B cell (primary cell): Measurements from ENCODE around the gene TNRC6A. TPM values are rescaled to one million over a fixed set of nuclear protein-coding genes. Genes with fewer than 3 reads are reported as not detected.

Source experiments
- ATAC-seq: fragments of 200-7000 bp; cut with Tn5 transposase; one replicate; pipeline ENCODE4 v1.10.0; 2021; ENCODE audit warnings: low read depth, mild to moderate bottlenecking, moderate number of reproducible peaks, moderate library complexity
- CTCF ChIA-PET: fragments of 350-600 bp; sonication (Branson Sonifier 250); formaldehyde crosslinking; loops from one replicate; lab custom pipeline; 2021; ENCODE audit warnings: antibody characterized with exemption, inconsistent platforms; lab: Charles Lee
- POLR2A ChIA-PET: fragments of 350-600 bp; sonication (Branson Sonifier 250); formaldehyde crosslinking; loops from one replicate; lab custom pipeline; 2021; ENCODE audit warnings: antibody characterized with exemption; lab: Charles Lee
- DNase-seq: peaks from one replicate; pipeline ENCODE4 v3.0.0; 2013
- H2AFZ ChIP-seq: 2 replicates; pipeline ENCODE4 v1.6.1; 2012; ENCODE audit warnings: mild to moderate bottlenecking, low read depth, low read length; ENCODE audit not compliant: insufficient read depth, poor library complexity, severe bottlenecking
- H3K27ac ChIP-seq, 2 donors: 1 replicate in 1 of 2; 2 replicates in 1 of 2; pipeline ENCODE4 v1.5.1; 2012 to 2013; ENCODE audit warnings: low read length in 2 of 2, mild to moderate bottlenecking in 2 of 2, moderate library complexity in 1 of 2
- H3K27me3 ChIP-seq, 4 experiments: fragments of 200-600 bp in 1 of 4; sonication (generic) in 1 of 4; replicated peaks in 1 of 4; 1 replicate in 2 of 4; 2 replicates in 2 of 4; pipeline versions ENCODE4 v1.6.1 to v1.7.0; 2013 to 2016; ENCODE audit warnings: low read length in 3 of 4, mild to moderate bottlenecking in 2 of 4, mixed read lengths in 1 of 4, moderate library complexity in 1 of 4; ENCODE audit not compliant: insufficient read depth in 4 of 4, control insufficient read depth in 3 of 4; ENCODE audit errors: control extremely low read depth in 1 of 4
- H3K36me3 ChIP-seq, 2 experiments: replicated peaks in 1 of 2; 1 replicate in 1 of 2; 2 replicates in 1 of 2; pipeline versions ENCODE4 v1.6.1 to v1.7.1; 2013; ENCODE audit warnings: low read length in 1 of 2; ENCODE audit not compliant: insufficient read depth in 2 of 2, control insufficient read depth in 1 of 2; ENCODE audit errors: control extremely low read depth in 1 of 2, extremely low read depth in 1 of 2
- H3K4me1 ChIP-seq, 2 donors: fragments of 200-600 bp in 1 of 2; sonication (generic) in 1 of 2; 1 replicate in 1 of 2; 2 replicates in 1 of 2; pipeline versions ENCODE4 v1.5.1 to v1.6.1; 2013 to 2017; ENCODE audit warnings: low read length in 2 of 2; ENCODE audit not compliant: control insufficient read depth in 2 of 2, insufficient read depth in 2 of 2
- H3K4me2 ChIP-seq: replicated peaks from 2 replicates; pipeline ENCODE3; 2012; ENCODE audit warnings: mild to moderate bottlenecking, low read depth, low read length; ENCODE audit not compliant: poor library complexity, severe bottlenecking
- H3K4me3 ChIP-seq, 5 experiments: fragments of 200-600 bp in 1 of 5; sonication (generic) in 1 of 5; 1 replicate in 3 of 5; 2 replicates in 2 of 5; pipeline versions ENCODE4 v1.5.1 to v1.7.0; 2011 to 2016; ENCODE audit warnings: low read length in 4 of 5, mild to moderate bottlenecking in 4 of 5, low read depth in 2 of 5, control low read depth in 1 of 5, moderate library complexity in 1 of 5; ENCODE audit not compliant: insufficient read depth in 1 of 5; ENCODE audit errors: control extremely low read depth in 1 of 5, extremely low read depth in 1 of 5
- H3K79me2 ChIP-seq: fragments of 200-600 bp; sonication (generic); one replicate; pipeline ENCODE4 v1.6.0; 2016; ENCODE audit warnings: low read length; ENCODE audit not compliant: control insufficient read depth, insufficient read depth
- H3K9ac ChIP-seq: fragments of 200-600 bp; sonication (generic); 2 replicates; pipeline ENCODE4 v1.6.1; 2017; ENCODE audit warnings: mild to moderate bottlenecking, low read length, moderate library complexity
- H3K9me3 ChIP-seq, 3 donors: one replicate each; pipeline versions ENCODE4 v1.6.1 to v1.7.1; 2013; ENCODE audit warnings: low read length in 2 of 3; ENCODE audit not compliant: control insufficient read depth in 2 of 3, insufficient read depth in 1 of 3; ENCODE audit errors: control extremely low read depth in 1 of 3
- H4K20me1 ChIP-seq: 2 replicates; pipeline ENCODE4 v1.6.0; 2012; ENCODE audit warnings: mild to moderate bottlenecking, low read length; ENCODE audit not compliant: insufficient read depth, control insufficient read depth, poor library complexity, severe bottlenecking
- H3K27ac Mint-ChIP-seq: one replicate; pipeline ENCODE4 v1.8.0; 2021; ENCODE audit warnings: mixed read lengths
- H3K27me3 Mint-ChIP-seq: one replicate; pipeline ENCODE4 v1.8.0; 2021; ENCODE audit warnings: mixed read lengths
- H3K4me1 Mint-ChIP-seq: one replicate; pipeline ENCODE4 v1.8.0; 2021; ENCODE audit warnings: mixed read lengths
- H3K4me3 Mint-ChIP-seq: one replicate; pipeline ENCODE4 v1.8.0; 2021; ENCODE audit warnings: mixed read lengths
- H3K9me3 Mint-ChIP-seq: one replicate; pipeline ENCODE4 v1.8.0; 2022; ENCODE audit warnings: mixed read lengths; ENCODE audit not compliant: insufficient read depth
- EZH2 ChIP-seq: IDR thresholded peaks from 2 replicates; pipeline ENCODE4 v1.6.1; 2012; ENCODE audit warnings: borderline replicate concordance, low read depth, mild to moderate bottlenecking, moderate library complexity, low read length; ENCODE audit not compliant: insufficient read depth, poor library complexity, severe bottlenecking
- WGBS: methylation state at CpG from one replicate; pipeline ENCODE4 v1.1.5; 2013; ENCODE audit warnings: missing lambda C conversion rate; ENCODE audit not compliant: insufficient coverage; 5-methylcytosine and 5-hydroxymethylcytosine counted together
- intact Hi-C: fragments of 100-400 bp; cut with micrococcal nuclease; formaldehyde crosslinking; loops from one replicate; pipeline ENCODE4 v1.10.0; 2022
- polyA plus RNA-seq: library from polyadenylated mRNA; depleted of rRNA; stranded (reverse); fragments of >200 nt; gene quantifications from 2 replicates; pipeline ENCODE4 v1.2.3, GENCODE V29; 2012
- total RNA-seq, 2 donors: library from RNA; stranded (reverse); fragments of 120-200 nt in 1 of 2; gene quantifications; 1 replicate in 1 of 2; 2 replicates in 1 of 2; pipeline versions ENCODE4 v1.2.3 to v1.2.4, GENCODE V29; 2013 to 2022
- TF ChIP-seq, protein P1 (sequence below): fragments of 200-600 bp; IDR thresholded peaks from one replicate; pipeline ENCODE4 v1.8.0; 2022; ENCODE audit warnings: antibody characterized with exemption, mild to moderate bottlenecking

The TNRC6A gene
- total and polyA plus RNA-seq, 2 donors (not counting 1 experiment from before 2014, with no cell fraction given) = 79.3 to 104 TPM

DNA sequence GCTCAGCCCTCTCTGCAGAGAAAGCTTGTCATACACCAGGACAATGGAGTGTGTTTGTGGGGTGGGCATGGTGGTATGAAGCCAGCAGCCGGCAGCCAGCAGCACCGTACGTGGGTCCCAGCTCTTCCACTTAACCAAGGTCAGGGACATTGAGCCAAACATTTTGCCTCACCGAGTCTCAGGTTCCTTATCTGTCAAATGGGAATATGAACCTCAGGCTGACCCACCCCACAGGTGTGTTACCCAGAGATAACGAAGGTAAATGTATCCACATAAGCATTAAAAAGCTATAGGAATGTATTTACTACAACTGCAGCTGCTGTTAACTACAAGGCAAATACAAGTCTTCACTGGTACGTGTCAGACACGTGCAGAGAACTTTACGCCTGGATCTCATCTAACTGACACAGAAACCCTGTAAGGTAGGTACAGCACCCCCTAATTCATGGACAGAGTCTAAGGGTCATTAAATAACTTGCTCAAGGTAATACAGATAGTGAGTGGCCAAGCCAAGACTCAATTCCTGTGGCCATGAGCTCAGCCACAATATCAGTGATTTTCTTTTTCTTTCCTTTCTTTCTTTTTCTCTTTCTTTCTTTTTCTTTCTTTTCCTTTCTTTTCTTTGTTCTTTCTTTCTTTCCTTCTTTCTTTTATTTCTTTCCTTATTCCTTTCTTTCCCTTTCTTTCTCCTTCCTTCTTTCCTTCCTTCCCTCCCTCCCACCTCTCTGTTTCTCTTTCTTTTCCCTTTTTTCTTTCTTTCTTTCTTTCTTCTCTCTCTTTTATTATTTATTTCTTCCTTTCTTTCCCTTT is 117.3 kb downstream of the TNRC6A start:
- ChIA-PET CTCF (no interaction called here), POLR2A (no interaction called here)
- H4K20me1 ChIP-seq = no peaks in the 10 kb centered on the region
- H3K4me1 Mint-ChIP-seq = no peaks in the 10 kb centered on the region
- TF ChIP-seq, protein P1, sequence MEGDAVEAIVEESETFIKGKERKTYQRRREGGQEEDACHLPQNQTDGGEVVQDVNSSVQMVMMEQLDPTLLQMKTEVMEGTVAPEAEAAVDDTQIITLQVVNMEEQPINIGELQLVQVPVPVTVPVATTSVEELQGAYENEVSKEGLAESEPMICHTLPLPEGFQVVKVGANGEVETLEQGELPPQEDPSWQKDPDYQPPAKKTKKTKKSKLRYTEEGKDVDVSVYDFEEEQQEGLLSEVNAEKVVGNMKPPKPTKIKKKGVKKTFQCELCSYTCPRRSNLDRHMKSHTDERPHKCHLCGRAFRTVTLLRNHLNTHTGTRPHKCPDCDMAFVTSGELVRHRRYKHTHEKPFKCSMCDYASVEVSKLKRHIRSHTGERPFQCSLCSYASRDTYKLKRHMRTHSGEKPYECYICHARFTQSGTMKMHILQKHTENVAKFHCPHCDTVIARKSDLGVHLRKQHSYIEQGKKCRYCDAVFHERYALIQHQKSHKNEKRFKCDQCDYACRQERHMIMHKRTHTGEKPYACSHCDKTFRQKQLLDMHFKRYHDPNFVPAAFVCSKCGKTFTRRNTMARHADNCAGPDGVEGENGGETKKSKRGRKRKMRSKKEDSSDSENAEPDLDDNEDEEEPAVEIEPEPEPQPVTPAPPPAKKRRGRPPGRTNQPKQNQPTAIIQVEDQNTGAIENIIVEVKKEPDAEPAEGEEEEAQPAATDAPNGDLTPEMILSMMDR = peak; percentile 44
- no peak for TF ChIP-seq EZH2
- no peaks in the 10 kb centered on the region for H3K9me3 ChIP-seq
- H3K4me3 ChIP-seq = no peak overlapping the region
- H3K4me3 Mint-ChIP-seq = no peak overlapping the region
- H3K4me1 ChIP-seq = no peaks in the 10 kb centered on the region
- no peaks in the 10 kb centered on the region for H3K27me3 Mint-ChIP-seq
- no peak overlapping the region for H3K27ac Mint-ChIP-seq
- H3K9me3 Mint-ChIP-seq = no peaks in the 10 kb centered on the region
- H3K9ac ChIP-seq = no peak overlapping the region
- no peak overlapping the region for H3K4me2 ChIP-seq
- H3K36me3 ChIP-seq = no peaks in the 10 kb centered on the region
- no peak overlapping the region for H3K27ac ChIP-seq
- no peaks in the 10 kb centered on the region for H3K27me3 ChIP-seq
- H3K79me2 ChIP-seq = no peaks in the 10 kb centered on the region
- intact Hi-C loops = no loop called here
- DNase-seq (no peak), ATAC-seq (no peak)
- no peak overlapping the region for H2AFZ ChIP-seq
- 84% methylated on average over 7 of the region's 8 CpGs for WGBS

DNA sequence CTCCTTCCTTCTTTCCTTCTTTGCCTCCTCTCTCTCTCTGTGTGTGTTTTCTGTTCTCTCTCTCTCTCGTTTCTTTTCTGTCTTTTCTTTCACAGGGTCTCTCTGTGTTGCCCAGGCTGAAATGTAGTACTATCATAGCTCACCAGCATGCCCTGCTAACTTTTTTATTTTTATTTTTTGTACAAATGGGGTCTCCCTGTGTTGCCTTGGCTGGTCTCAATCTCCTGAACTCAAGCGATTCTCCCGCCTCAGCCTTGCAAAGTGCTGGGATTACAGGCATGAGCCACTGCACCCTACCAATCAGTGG is 117.9 kb downstream of the TNRC6A start:
- Mint-ChIP-seq H3K4me1 (no peaks in the 10 kb centered on the region), H3K27ac (no peak overlapping the region), H3K27me3 (no peaks in the 10 kb centered on the region), H3K4me3 (no peak overlapping the region), H3K9me3 (no peaks in the 10 kb centered on the region)
- H3K27me3 ChIP-seq = no peaks in the 10 kb centered on the region
- DNase-seq (no peak), ATAC-seq (no peak)
- TF ChIP-seq EZH2 = no peak
- TF ChIP-seq, protein P1 = no peak
- H3K4me2 ChIP-seq = no peak overlapping the region
- no peak overlapping the region for H2AFZ ChIP-seq
- no peaks in the 10 kb centered on the region for H3K9me3 ChIP-seq
- no peaks in the 10 kb centered on the region for H3K36me3 ChIP-seq
- ChIA-PET CTCF (no interaction called here), POLR2A (no interaction called here)
- no peaks in the 10 kb centered on the region for H4K20me1 ChIP-seq
- no peak overlapping the region for H3K27ac ChIP-seq
- intact Hi-C loops = no loop called here
- H3K79me2 ChIP-seq = no peaks in the 10 kb centered on the region
- H3K4me3 ChIP-seq = no peak overlapping the region
- no peaks in the 10 kb centered on the region for H3K4me1 ChIP-seq
- H3K9ac ChIP-seq = no peak overlapping the region
- 97% methylated on average over 3 of the region's 3 CpGs for WGBS
